Panc1 (cell line): Measurements from ENCODE around the gene DRD4. TPM values are rescaled to one million over a fixed set of nuclear protein-coding genes. Genes with fewer than 3 reads are reported as not detected.

Source experiments
- ATAC-seq: fragments of 200-7000 bp; cut with Tn5 transposase; 2 replicates; pipeline ENCODE4 v1.9.1; 2020; ENCODE audit warnings: mild to moderate bottlenecking, moderate library complexity
- BruUV-seq: library from RNA; stranded (reverse); fragments of 400-500 nt; replicated peaks from 2 replicates; lab custom pipeline; 2021; lab: Mats Ljungman, UMichigan
- CTCF ChIA-PET: fragments of 300-600 bp; sonication (Branson Sonifier 250); formaldehyde crosslinking; loops from one replicate; lab custom pipeline; 2022; ENCODE audit warnings: antibody characterized with exemption; lab: Charles Lee
- POLR2A ChIA-PET: fragments of 300-600 bp; sonication (Branson Sonifier 250); formaldehyde crosslinking; loops from one replicate; lab custom pipeline; 2022; ENCODE audit warnings: antibody characterized with exemption; lab: Charles Lee
- DNase-seq: peaks from one replicate; pipeline ENCODE4 v3.0.0-alpha.2; 2010; ENCODE audit warnings: low read depth, low spot score
- H3K27ac ChIP-seq: 2 replicates; pipeline ENCODE4 v1.5.1; 2011; ENCODE audit warnings: mild to moderate bottlenecking, low read length, inconsistent platforms
- H3K27me3 ChIP-seq: fragments of 200-500 bp; sonication (Bioruptor generic); 2 replicates; pipeline ENCODE4 v1.6.0; 2014; ENCODE audit warnings: low read length, inconsistent platforms; ENCODE audit not compliant: control insufficient read depth, insufficient read depth
- H3K36me3 ChIP-seq: fragments of 200-500 bp; sonication (Bioruptor generic); 2 replicates; pipeline ENCODE4 v1.5.1; 2014; ENCODE audit warnings: inconsistent platforms, mild to moderate bottlenecking, low read length, moderate library complexity; ENCODE audit not compliant: control insufficient read depth, insufficient read depth
- H3K4me1 ChIP-seq: 2 replicates; pipeline ENCODE4 v1.5.1; 2011; ENCODE audit warnings: inconsistent platforms, mild to moderate bottlenecking, low read length, moderate library complexity; ENCODE audit not compliant: control insufficient read depth, insufficient read depth
- H3K4me3 ChIP-seq, 2 experiments: 2 replicates each; pipeline ENCODE4 v1.5.1; 2011 to 2012; ENCODE audit warnings: low read depth in 2 of 2, low read length in 2 of 2, mild to moderate bottlenecking in 2 of 2, inconsistent platforms in 1 of 2, moderate library complexity in 1 of 2
- H3K9me3 ChIP-seq: fragments of 200-500 bp; sonication (Bioruptor generic); 2 replicates; pipeline ENCODE4 v1.5.1; 2014; ENCODE audit warnings: low read depth, mild to moderate bottlenecking, inconsistent platforms, low read length, moderate library complexity; ENCODE audit not compliant: control insufficient read depth, insufficient read depth
- POLR2AphosphoS5 ChIP-seq: IDR thresholded peaks from 2 replicates; pipeline ENCODE4 v1.6.1; 2012; ENCODE audit warnings: mild to moderate bottlenecking, low read depth, low read length, moderate library complexity
- SIN3A ChIP-seq: IDR thresholded peaks from 2 replicates; pipeline ENCODE4 v1.6.1; 2012; ENCODE audit warnings: low read depth, mild to moderate bottlenecking, low read length, moderate library complexity, borderline replicate concordance; ENCODE audit not compliant: insufficient read depth
- TCF7L2 ChIP-seq: IDR thresholded peaks from 2 replicates; pipeline ENCODE4 v1.6.1; 2011; ENCODE audit warnings: mild to moderate bottlenecking, low read depth, low read length, inconsistent platforms
- in situ Hi-C: cut with HindIII; loops from 2 replicates; pipeline ENCODE4 v1.10.0; 2016; ENCODE audit warnings: low sequenced_read_pairs, low pct_unique_long_range_greater_than_20kb
- intact Hi-C: fragments of 100-400 bp; cut with micrococcal nuclease; formaldehyde crosslinking; loops from one replicate; pipeline ENCODE4 v1.10.0; 2022; ENCODE audit not compliant: unreplicated experiment
- total RNA-seq: library from RNA; stranded (reverse); gene quantifications from one replicate; pipeline ENCODE4 v1.2.1, GENCODE V29; 2021; ENCODE audit not compliant: unreplicated experiment
- TF ChIP-seq, protein P1 (sequence below), 2 experiments: IDR thresholded peaks; 2 replicates each; pipeline ENCODE4 v1.6.1; 2011 to 2012; ENCODE audit warnings: low read depth in 2 of 2, control low read depth in 1 of 2, low read length in 1 of 2, mild to moderate bottlenecking in 1 of 2, moderate library complexity in 1 of 2; ENCODE audit not compliant: insufficient read depth in 1 of 2
- TF ChIP-seq, protein P2 (sequence below): fragments of 450-650 bp; IDR thresholded peaks from 2 replicates; pipeline ENCODE4 v1.5.1; 2017; ENCODE audit warnings: mild to moderate bottlenecking

The DRD4 gene
- total RNA-seq, 1 experiment from 2014 or later = 0.95 TPM

DNA sequence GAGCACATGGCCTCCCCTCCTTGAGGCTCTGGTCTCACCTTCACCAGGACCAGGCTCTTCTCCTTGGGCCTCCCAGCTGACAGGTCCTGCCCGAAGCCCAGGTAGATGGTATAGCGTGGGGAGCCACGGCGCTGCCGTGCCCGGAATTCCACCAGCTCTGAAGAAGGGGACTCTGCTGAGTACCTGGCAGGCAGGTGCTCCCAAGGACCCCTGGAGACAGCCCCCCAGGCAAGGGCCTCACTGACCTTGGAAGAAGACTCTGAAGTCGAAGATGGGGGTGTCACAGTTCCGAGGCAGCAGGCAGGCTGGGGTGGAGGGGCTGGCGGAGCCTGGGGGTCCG, 24.1 kb upstream of the DRD4 start:
- ATAC-seq = peak; percentile 0; the same call in 1 of the 2 replicates
- in situ Hi-C loops = no loop called here
- Histone ChIP-seq H3K27me3 (no peaks in the 10 kb centered on the region), H3K4me1 (peaks cover 40% of the 10 kb centered on the region), H3K36me3 (peaks cover 25% of the 10 kb centered on the region), H3K27ac (no peak overlapping the region; the same call in 1 of the 2 replicates), H3K9me3 (no peaks in the 10 kb centered on the region), H3K4me3 (no peak overlapping the region)
- POLR2A ChIA-PET = no interaction called here
- CTCF ChIA-PET = interaction anchor here (1.2 kb wide), 1 partner anchor 58 kb away, joined by 3 read pairs; no protein-coding TSS in a partner anchor
- no peak for DNase-seq
- no TSS peak for BruUV-seq
- intact Hi-C loops = no loop called here
- TF ChIP-seq POLR2AphosphoS5 (no peak; the same call in 1 of the 2 replicates), SIN3A (no peak), TCF7L2 (no peak)
- TF ChIP-seq, protein P1, sequence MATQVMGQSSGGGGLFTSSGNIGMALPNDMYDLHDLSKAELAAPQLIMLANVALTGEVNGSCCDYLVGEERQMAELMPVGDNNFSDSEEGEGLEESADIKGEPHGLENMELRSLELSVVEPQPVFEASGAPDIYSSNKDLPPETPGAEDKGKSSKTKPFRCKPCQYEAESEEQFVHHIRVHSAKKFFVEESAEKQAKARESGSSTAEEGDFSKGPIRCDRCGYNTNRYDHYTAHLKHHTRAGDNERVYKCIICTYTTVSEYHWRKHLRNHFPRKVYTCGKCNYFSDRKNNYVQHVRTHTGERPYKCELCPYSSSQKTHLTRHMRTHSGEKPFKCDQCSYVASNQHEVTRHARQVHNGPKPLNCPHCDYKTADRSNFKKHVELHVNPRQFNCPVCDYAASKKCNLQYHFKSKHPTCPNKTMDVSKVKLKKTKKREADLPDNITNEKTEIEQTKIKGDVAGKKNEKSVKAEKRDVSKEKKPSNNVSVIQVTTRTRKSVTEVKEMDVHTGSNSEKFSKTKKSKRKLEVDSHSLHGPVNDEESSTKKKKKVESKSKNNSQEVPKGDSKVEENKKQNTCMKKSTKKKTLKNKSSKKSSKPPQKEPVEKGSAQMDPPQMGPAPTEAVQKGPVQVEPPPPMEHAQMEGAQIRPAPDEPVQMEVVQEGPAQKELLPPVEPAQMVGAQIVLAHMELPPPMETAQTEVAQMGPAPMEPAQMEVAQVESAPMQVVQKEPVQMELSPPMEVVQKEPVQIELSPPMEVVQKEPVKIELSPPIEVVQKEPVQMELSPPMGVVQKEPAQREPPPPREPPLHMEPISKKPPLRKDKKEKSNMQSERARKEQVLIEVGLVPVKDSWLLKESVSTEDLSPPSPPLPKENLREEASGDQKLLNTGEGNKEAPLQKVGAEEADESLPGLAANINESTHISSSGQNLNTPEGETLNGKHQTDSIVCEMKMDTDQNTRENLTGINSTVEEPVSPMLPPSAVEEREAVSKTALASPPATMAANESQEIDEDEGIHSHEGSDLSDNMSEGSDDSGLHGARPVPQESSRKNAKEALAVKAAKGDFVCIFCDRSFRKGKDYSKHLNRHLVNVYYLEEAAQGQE (IDR thresholded peaks at IDR 0.05; ENCODE audit: insufficient read depth in 1 of 2, low read depth in 2 of 2, low read length in 1 of 2) = no peak
- TF ChIP-seq, protein P2, sequence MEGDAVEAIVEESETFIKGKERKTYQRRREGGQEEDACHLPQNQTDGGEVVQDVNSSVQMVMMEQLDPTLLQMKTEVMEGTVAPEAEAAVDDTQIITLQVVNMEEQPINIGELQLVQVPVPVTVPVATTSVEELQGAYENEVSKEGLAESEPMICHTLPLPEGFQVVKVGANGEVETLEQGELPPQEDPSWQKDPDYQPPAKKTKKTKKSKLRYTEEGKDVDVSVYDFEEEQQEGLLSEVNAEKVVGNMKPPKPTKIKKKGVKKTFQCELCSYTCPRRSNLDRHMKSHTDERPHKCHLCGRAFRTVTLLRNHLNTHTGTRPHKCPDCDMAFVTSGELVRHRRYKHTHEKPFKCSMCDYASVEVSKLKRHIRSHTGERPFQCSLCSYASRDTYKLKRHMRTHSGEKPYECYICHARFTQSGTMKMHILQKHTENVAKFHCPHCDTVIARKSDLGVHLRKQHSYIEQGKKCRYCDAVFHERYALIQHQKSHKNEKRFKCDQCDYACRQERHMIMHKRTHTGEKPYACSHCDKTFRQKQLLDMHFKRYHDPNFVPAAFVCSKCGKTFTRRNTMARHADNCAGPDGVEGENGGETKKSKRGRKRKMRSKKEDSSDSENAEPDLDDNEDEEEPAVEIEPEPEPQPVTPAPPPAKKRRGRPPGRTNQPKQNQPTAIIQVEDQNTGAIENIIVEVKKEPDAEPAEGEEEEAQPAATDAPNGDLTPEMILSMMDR = no peak

DNA sequence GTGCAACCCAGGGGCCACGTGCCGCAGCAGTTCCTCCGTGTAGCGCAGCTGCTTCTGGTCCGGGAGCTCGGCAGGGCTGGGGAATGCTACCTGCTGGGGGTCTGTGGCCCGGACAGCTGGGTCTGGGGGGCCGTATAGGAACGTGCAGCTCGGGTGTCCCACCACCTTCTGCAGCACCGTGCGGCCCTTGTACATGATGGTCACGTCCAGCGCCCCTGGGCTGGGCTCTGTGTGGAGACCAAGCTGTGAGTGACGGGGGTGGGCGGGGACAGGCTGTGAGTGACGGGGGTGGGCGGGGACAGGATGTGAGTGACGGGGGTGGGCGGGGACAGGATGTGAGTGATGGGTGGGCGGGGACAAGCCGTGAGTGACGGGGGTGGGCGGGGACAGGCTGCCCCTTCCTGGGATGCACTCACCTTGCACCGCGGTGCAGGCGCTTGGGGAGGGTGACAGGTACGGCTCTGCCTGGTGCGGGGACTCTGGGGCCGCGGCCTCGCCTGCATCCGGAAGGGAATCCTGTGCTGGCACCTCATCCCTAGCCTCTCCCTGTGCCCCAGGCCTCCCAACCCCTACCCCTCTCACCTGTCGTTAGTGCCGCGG, 23.6 kb upstream of the DRD4 start:
- no peak for DNase-seq
- POLR2A ChIA-PET = interaction anchor here (0.6 kb wide), 1 partner anchor 18 kb away, joined by 8 read pairs; no protein-coding TSS in a partner anchor

More for the DNA sequence above, 23.6 kb upstream of the DRD4 start:
- TF ChIP-seq, protein P2 = no peak
- TF ChIP-seq TCF7L2 = no peak
- TF ChIP-seq, protein P1 (IDR thresholded peaks at IDR 0.05; ENCODE audit: insufficient read depth in 1 of 2, low read depth in 2 of 2, low read length in 1 of 2) = no peak
- TF ChIP-seq POLR2AphosphoS5 = peak; percentile 52
- TF ChIP-seq SIN3A = no peak
- no peak overlapping the region for H3K4me3 ChIP-seq
- H3K27me3 ChIP-seq = no peaks in the 10 kb centered on the region
- peak; percentile 35 for ATAC-seq
- no peak overlapping the region; the same call in 1 of the 2 replicates for H3K27ac ChIP-seq
- H3K9me3 ChIP-seq = no peaks in the 10 kb centered on the region
- BruUV-seq = no TSS peak
- CTCF ChIA-PET = interaction anchor here (1.2 kb wide), 1 partner anchor 58 kb away, joined by 3 read pairs; no protein-coding TSS in a partner anchor
- in situ Hi-C loops = no loop called here
- peaks cover 40% of the 10 kb centered on the region for H3K4me1 ChIP-seq
- H3K36me3 ChIP-seq = peaks cover 23% of the 10 kb centered on the region
- intact Hi-C loops = no loop called here
